H1 (cell line): ENCODE measurements around the gene CEP350. TPM values are rescaled to one million over a fixed set of nuclear protein-coding genes. Genes with fewer than 3 reads are reported as not detected.

Experiments
- CTCF ChIA-PET: fragments of 300-600 bp; sonication (Branson Sonifier 250); formaldehyde crosslinking; loops from one replicate; lab custom pipeline; 2021; ENCODE audit not compliant: partially characterized antibody; lab: Charles Lee
- POLR2A ChIA-PET: fragments of 300-600 bp; sonication (Branson Sonifier 250); formaldehyde crosslinking; loops from one replicate; lab custom pipeline; 2021; ENCODE audit warnings: inconsistent platforms; ENCODE audit not compliant: partially characterized antibody; lab: Charles Lee
- DNase-seq, 2 experiments: peaks; one replicate each; pipeline versions ENCODE4 v3.0.0 to v3.0.0-alpha.2; 2010 to 2022; ENCODE audit warnings: low spot score in 2 of 2, low read depth in 1 of 2, mixed read lengths in 1 of 2
- FAIRE-seq: peaks from 2 replicates; lab custom pipeline; 2011; peaks lifted over from hg19 to GRCh38; lab: Jason Lieb, UNC
- H2AFZ ChIP-seq: 2 replicates; pipeline ENCODE4 v1.8.1; 2012; ENCODE audit warnings: low read length, inconsistent platforms
- H2AK5ac ChIP-seq: 2 replicates; pipeline ENCODE4 v1.6.1; 2013; ENCODE audit warnings: low read depth, low read length
- H2BK120ac ChIP-seq: replicated peaks from 2 replicates; pipeline ENCODE3; 2013; ENCODE audit warnings: low read depth, low read length, inconsistent platforms
- H2BK12ac ChIP-seq: 2 replicates; pipeline ENCODE4 v1.6.1; 2013; ENCODE audit warnings: low read depth, low read length
- H2BK15ac ChIP-seq: 2 replicates; pipeline ENCODE4 v1.6.1; 2013; ENCODE audit warnings: low read length
- H2BK20ac ChIP-seq: 2 replicates; pipeline ENCODE4 v1.6.1; 2013; ENCODE audit warnings: low read length
- H2BK5ac ChIP-seq: 2 replicates; pipeline ENCODE4 v1.6.1; 2013; ENCODE audit warnings: low read depth, low read length
- H3K14ac ChIP-seq: 2 replicates; pipeline ENCODE4 v1.6.1; 2013; ENCODE audit warnings: inconsistent platforms; ENCODE audit not compliant: insufficient read length
- H3K18ac ChIP-seq: 2 replicates; pipeline ENCODE4 v1.6.1; 2013; ENCODE audit warnings: low read length; ENCODE audit errors: extremely low read depth
- H3K23ac ChIP-seq: 2 replicates; pipeline ENCODE4 v1.6.1; 2013; ENCODE audit warnings: inconsistent platforms; ENCODE audit not compliant: insufficient read length
- H3K23me2 ChIP-seq: 2 replicates; pipeline ENCODE4 v1.6.1; 2013; ENCODE audit warnings: low read depth, low read length
- H3K27ac ChIP-seq: 2 replicates; pipeline ENCODE4 v1.6.1; 2011; ENCODE audit warnings: low read depth, low read length, inconsistent platforms
- H3K27me3 ChIP-seq, 4 experiments: replicated peaks in 1 of 4; 1 replicate in 1 of 4; 2 replicates in 3 of 4; pipeline versions ENCODE4 v1.6.1 to v1.8.1; 2011 to 2013; ENCODE audit warnings: low read length in 3 of 4, mild to moderate bottlenecking in 3 of 4, inconsistent platforms in 2 of 4, mixed read lengths in 2 of 4, moderate library complexity in 1 of 4; ENCODE audit not compliant: control insufficient read depth in 3 of 4, insufficient read depth in 3 of 4; ENCODE audit errors: extremely low read depth in 1 of 4
- H3K36me3 ChIP-seq, 4 experiments: 2 replicates each; pipeline versions ENCODE4 v1.6.1 to v1.8.1; 2011 to 2013; ENCODE audit warnings: mild to moderate bottlenecking in 4 of 4, low read length in 3 of 4, moderate library complexity in 2 of 4, control low read depth in 1 of 4, inconsistent platforms in 1 of 4; ENCODE audit not compliant: insufficient read depth in 4 of 4, control insufficient read depth in 2 of 4
- H3K4ac ChIP-seq: replicated peaks from 2 replicates; pipeline ENCODE3; 2013; ENCODE audit warnings: low read length, low read depth, mixed read lengths, inconsistent platforms; ENCODE audit not compliant: insufficient read length
- H3K4me1 ChIP-seq, 4 experiments: replicated peaks in 1 of 4; 1 replicate in 1 of 4; 2 replicates in 3 of 4; pipeline versions ENCODE4 v1.6.1 to v1.8.1; 2011 to 2013; ENCODE audit warnings: low read length in 3 of 4, inconsistent platforms in 2 of 4, mixed read lengths in 1 of 4; ENCODE audit not compliant: insufficient read depth in 4 of 4, control insufficient read depth in 3 of 4
- H3K4me2 ChIP-seq, 2 experiments: 2 replicates each; pipeline versions ENCODE4 v1.6.1 to v1.8.1; 2011 to 2013; ENCODE audit warnings: low read depth in 2 of 2, low read length in 2 of 2, control low read depth in 1 of 2, inconsistent platforms in 1 of 2, mild to moderate bottlenecking in 1 of 2; ENCODE audit not compliant: insufficient read depth in 1 of 2
- H3K4me3 ChIP-seq, 4 experiments: fragments of 200-600, 300-600 bp in 1 of 4; sonication (generic), shearing (Covaris generic), sonication (Bioruptor Twin) in 1 of 4; 2 replicates each; pipeline versions ENCODE4 v1.5.1 to v1.8.1; 2011 to 2016; ENCODE audit warnings: low read length in 4 of 4, low read depth in 3 of 4, control low read depth in 2 of 4, inconsistent platforms in 2 of 4, mild to moderate bottlenecking in 2 of 4, mixed read lengths in 1 of 4, moderate library complexity in 1 of 4; ENCODE audit not compliant: insufficient read depth in 2 of 4; ENCODE audit errors: extremely low read depth in 1 of 4
- H3K56ac ChIP-seq: replicated peaks from 2 replicates; pipeline ENCODE3; 2013; ENCODE audit warnings: low read depth, mild to moderate bottlenecking, mixed read lengths, low read length, inconsistent platforms; ENCODE audit not compliant: insufficient read length
- H3K79me1 ChIP-seq: 2 replicates; pipeline ENCODE4 v1.6.1; 2013; ENCODE audit warnings: low read depth, low read length, control low read depth
- H3K79me2 ChIP-seq, 2 experiments: 2 replicates each; pipeline versions ENCODE4 v1.6.1 to v1.8.1; 2012 to 2013; ENCODE audit warnings: low read length in 2 of 2, mild to moderate bottlenecking in 2 of 2, inconsistent platforms in 1 of 2; ENCODE audit not compliant: insufficient read depth in 2 of 2, control insufficient read depth in 1 of 2
- H3K9ac ChIP-seq, 4 experiments: replicated peaks in 1 of 4; 1 replicate in 1 of 4; 2 replicates in 3 of 4; pipeline versions ENCODE4 v1.6.1 to v1.8.1; 2011 to 2013; ENCODE audit warnings: low read depth in 3 of 4, low read length in 3 of 4, control low read depth in 2 of 4, mild to moderate bottlenecking in 2 of 4, moderate library complexity in 2 of 4, inconsistent platforms in 1 of 4; ENCODE audit errors: extremely low read depth in 1 of 4
- H3K9me3 ChIP-seq, 2 experiments: 2 replicates each; pipeline versions ENCODE4 v1.6.1 to v1.8.1; 2012 to 2013; ENCODE audit warnings: mild to moderate bottlenecking in 2 of 2, moderate library complexity in 2 of 2, control low read depth in 1 of 2, inconsistent platforms in 1 of 2, low read depth in 1 of 2, low read length in 1 of 2, mixed read lengths in 1 of 2; ENCODE audit not compliant: insufficient read depth in 2 of 2
- H4K20me1 ChIP-seq, 2 experiments: replicated peaks in 1 of 2; 2 replicates each; pipeline versions ENCODE3 to v1.8.1; 2011 to 2013; ENCODE audit warnings: inconsistent platforms in 2 of 2, low read length in 2 of 2, mild to moderate bottlenecking in 1 of 2; ENCODE audit not compliant: insufficient read depth in 2 of 2, control insufficient read depth in 1 of 2
- H4K5ac ChIP-seq: 2 replicates; pipeline ENCODE4 v1.6.1; 2013; ENCODE audit warnings: low read length, low read depth, mixed read lengths, inconsistent platforms; ENCODE audit not compliant: insufficient read length
- H4K8ac ChIP-seq: 2 replicates; pipeline ENCODE4 v1.8.0; 2013; ENCODE audit warnings: mild to moderate bottlenecking, moderate library complexity, low read length, inconsistent platforms; ENCODE audit not compliant: insufficient read depth; ENCODE audit errors: extremely low read depth
- H4K91ac ChIP-seq: replicated peaks from 2 replicates; pipeline ENCODE3; 2013; ENCODE audit warnings: low read length, mixed read lengths, inconsistent platforms; ENCODE audit not compliant: insufficient read length
- CBX5 ChIP-seq: fragments of 300-800, 300-1000 bp; sonication (generic); IDR thresholded peaks from 2 replicates; pipeline ENCODE4 v1.7.1; 2016; ENCODE audit warnings: antibody characterized with exemption, low read length, low read depth
- CTCF ChIP-seq, 3 experiments: IDR thresholded peaks; 1 replicate in 2 of 3; 2 replicates in 1 of 3; pipeline versions ENCODE4 v1.5.1 to v1.6.1; 2011; ENCODE audit warnings: low read length in 3 of 3, mild to moderate bottlenecking in 3 of 3, inconsistent platforms in 2 of 3, low read depth in 1 of 3, moderate library complexity in 1 of 3; ENCODE audit not compliant: insufficient read depth in 1 of 3; ENCODE audit errors: control extremely low read depth in 1 of 3
- EP300 ChIP-seq, 2 experiments: IDR thresholded peaks; 1 replicate in 1 of 2; 2 replicates in 1 of 2; pipeline ENCODE4 v1.6.1; 2011 to 2012; ENCODE audit warnings: low read depth in 2 of 2, low read length in 2 of 2, mild to moderate bottlenecking in 2 of 2, borderline replicate concordance in 1 of 2, inconsistent platforms in 1 of 2, moderate library complexity in 1 of 2
- KDM1A ChIP-seq: fragments of 200-600, 300-600 bp; sonication (generic); IDR thresholded peaks from 2 replicates; pipeline ENCODE4 v1.7.1; 2016; ENCODE audit warnings: mild to moderate bottlenecking, low read length, borderline replicate concordance
- KDM5A ChIP-seq: fragments of 200-600 bp; IDR thresholded peaks from 2 replicates; pipeline ENCODE4 v1.7.1; 2012; ENCODE audit warnings: mild to moderate bottlenecking, low read length, inconsistent platforms, mixed read lengths
- POU5F1 ChIP-seq: IDR thresholded peaks from 2 replicates; pipeline ENCODE4 v1.6.1; 2011; ENCODE audit warnings: low read depth, mild to moderate bottlenecking, low read length, moderate library complexity
- RBBP5 ChIP-seq: IDR thresholded peaks from 2 replicates; pipeline ENCODE4 v1.7.1; 2012; ENCODE audit warnings: low read depth, mild to moderate bottlenecking, inconsistent platforms, low read length, moderate library complexity, borderline replicate concordance
- SIRT6 ChIP-seq: IDR thresholded peaks from one replicate; pipeline ENCODE4 v1.7.1; 2012; ENCODE audit warnings: low read length, inconsistent platforms
- SRF ChIP-seq: IDR thresholded peaks from 2 replicates; pipeline ENCODE4 v1.6.1; 2011; ENCODE audit warnings: mild to moderate bottlenecking, low read depth, low read length, moderate library complexity
- TAF1 ChIP-seq: IDR thresholded peaks from 2 replicates; pipeline ENCODE4 v1.6.1; 2011; ENCODE audit warnings: mild to moderate bottlenecking, low read depth, low read length
- TAF7 ChIP-seq: optimal IDR thresholded peaks from 2 replicates; pipeline ENCODE3; 2011; ENCODE audit warnings: low read depth, mild to moderate bottlenecking, inconsistent platforms, low read length, moderate library complexity, borderline replicate concordance
- TBP ChIP-seq: IDR thresholded peaks from 2 replicates; pipeline ENCODE4 v1.6.1; 2011; ENCODE audit warnings: low read depth, low read length, improper control_type of control experiment
- TCF12 ChIP-seq: IDR thresholded peaks from 2 replicates; pipeline ENCODE4 v1.6.1; 2011; ENCODE audit warnings: low read depth, mild to moderate bottlenecking, low read length
- WGBS, 2 experiments: shearing (Covaris generic) in 1 of 2; methylation state at CpG; one replicate each; pipeline versions ENCODE4 v1.1.6 to v1.1.7; 2013 to 2015; ENCODE audit warnings: low lambda C conversion rate in 2 of 2, mixed read lengths in 2 of 2, inconsistent platforms in 1 of 2, low coverage in 1 of 2, missing lambda C conversion rate in 1 of 2; ENCODE audit not compliant: insufficient replicate concordance in 2 of 2, insufficient coverage in 1 of 2, insufficient read length in 1 of 2; ENCODE audit errors: extremely low coverage in 1 of 2, missing lambda C conversion rate in 1 of 2; 5-methylcytosine and 5-hydroxymethylcytosine counted together
- polyA plus RNA-seq, 7 experiments: library from polyadenylated mRNA; depleted of rRNA in 3 of 7; stranded (reverse) in 5 of 7; unstranded in 2 of 7; fragments of >200 nt in 5 of 7; fragments of 200-250 nt in 2 of 7; gene quantifications; 1 replicate in 5 of 7; 2 replicates in 1 of 7; 4 replicates in 1 of 7; pipeline versions ENCODE4 v1.2.1 to v1.2.3, GENCODE V29; 2011 to 2013; ENCODE audit warnings: missing spikeins in 2 of 7, mixed read lengths in 2 of 7
- total RNA-seq: library from RNA; stranded (reverse); fragmentation: NEBNext Ultra II Directional; extraction: Animal tissue kit (Norgen Biotek cat#: 25700); gene quantifications from 2 replicates; pipeline ENCODE4 v1.2.1, GENCODE V29; 2021

CEP350 gene
- total and polyA plus RNA-seq, 2 of the 8 experiments (the other 6 are each of a cell fraction or from before 2014, with no cell fraction given), result 5.6 to 39.4 TPM

GRCh38 chr1:179939941-179940340 is 14.7 kb upstream of the CEP350 start:
- H3K23me2 ChIP-seq, result no peaks in the 10 kb centered on the region
- no peaks in the 10 kb centered on the region for H3K27me3 ChIP-seq
- H3K9ac ChIP-seq, result no peak overlapping the region; a peak in 1 of 7 replicates
- no peak overlapping the region for H3K4me2 ChIP-seq
- no peak overlapping the region for H4K91ac ChIP-seq
- H3K14ac ChIP-seq, result no peak overlapping the region
- no peaks in the 10 kb centered on the region for H3K36me3 ChIP-seq
- no peak overlapping the region for H2BK20ac ChIP-seq
- no peak overlapping the region for H2BK15ac ChIP-seq
- no peak overlapping the region for H3K23ac ChIP-seq
- no peak overlapping the region for H4K8ac ChIP-seq
- H3K18ac ChIP-seq, result no peak overlapping the region
- no peak overlapping the region for H2AK5ac ChIP-seq
- H3K79me2 ChIP-seq, result no peaks in the 10 kb centered on the region
- DNase-seq, result no peak
- H3K4me1 ChIP-seq, result no peaks in the 10 kb centered on the region
- CTCF ChIA-PET, result interaction anchor here (0.6 to 0.7 kb wide), 2 partner anchors 9 to 28 kb away, joined by 3 read pairs; no protein-coding TSS in a partner anchor
- H3K4me3 ChIP-seq, result no peak overlapping the region
- no peak overlapping the region for H3K27ac ChIP-seq
- no peak overlapping the region for H2BK120ac ChIP-seq
- no peaks in the 10 kb centered on the region for H3K9me3 ChIP-seq
- H4K5ac ChIP-seq, result no peak overlapping the region
- H4K20me1 ChIP-seq, result no peaks in the 10 kb centered on the region
- H2BK12ac ChIP-seq, result no peak overlapping the region
- POLR2A ChIA-PET, result no interaction called here
- H3K79me1 ChIP-seq, result no peaks in the 10 kb centered on the region
- WGBS, 2 experiments, result 88% methylated on average over 1 of the region's 1 CpG; no CpG with 5 or more reads in 1 of the 2 experiments
- H3K56ac ChIP-seq, result no peak overlapping the region
- no peak overlapping the region for H2AFZ ChIP-seq
- no peak overlapping the region for H2BK5ac ChIP-seq
- H3K4ac ChIP-seq, result no peak overlapping the region
- no peak for FAIRE-seq
- TF ChIP-seq TCF12 (no peak), TBP (no peak), SRF (no peak), CTCF (IDR thresholded peaks at IDR 0.05; ENCODE audit: control extremely low read depth in 1 of 3, insufficient read depth in 1 of 3, low read depth in 1 of 3, low read length in 3 of 3) (no peak), EP300 (IDR thresholded peaks at IDR 0.05; ENCODE audit: borderline replicate concordance in 1 of 2, low read depth in 2 of 2, low read length in 2 of 2) (no peak), SIRT6 (no peak), RBBP5 (no peak), POU5F1 (no peak), KDM1A (no peak), KDM5A (no peak), TAF1 (no peak), TAF7 (no peak), CBX5 (no peak)
